Suprapubic skin (tissue), 4 donors: ENCODE results near the gene LMBR1.

ENCODE experiments used
- CTCF ChIP-seq, 2 donors: fragments of 200-600 bp in 1 of 2; fragments of 450-650 bp in 1 of 2; sonication (generic) in 1 of 2; IDR thresholded peaks; one replicate each; pipeline ENCODE4 v1.5.1; 2016 to 2019; ENCODE audit warnings: antibody characterized with exemption in 2 of 2, mild to moderate bottlenecking in 1 of 2, moderate library complexity in 1 of 2
- EP300 ChIP-seq: sonication (generic); formaldehyde crosslinking; IDR thresholded peaks from one replicate; pipeline ENCODE4 v1.6.1; 2017; ENCODE audit warnings: antibody characterized with exemption
- POLR2A ChIP-seq, 2 donors: fragments of 450-650 bp; IDR thresholded peaks; one replicate each; pipeline ENCODE4 v1.6.1; 2017; ENCODE audit warnings: antibody characterized with exemption in 2 of 2, mild to moderate bottlenecking in 2 of 2, moderate library complexity in 2 of 2
- POLR2AphosphoS5 ChIP-seq, 3 donors: sonication (generic); formaldehyde crosslinking; IDR thresholded peaks; one replicate each; pipeline ENCODE4 v1.6.1; 2017; ENCODE audit warnings: antibody characterized with exemption in 3 of 3

GRCh38 chr7:156776527-156776926, 116.5 kb downstream of the LMBR1 start:
- TF ChIP-seq CTCF (IDR thresholded peaks at IDR 0.05), result no peak
- TF ChIP-seq POLR2A (IDR thresholded peaks at IDR 0.05), result no peak
- no peak for TF ChIP-seq EP300
- no peak for TF ChIP-seq POLR2AphosphoS5 (IDR thresholded peaks at IDR 0.05)
